Calu3 (cell line): ENCODE results near the gene CCDC116. TPM values are rescaled to one million over a fixed set of nuclear protein-coding genes. Genes with fewer than 3 reads are reported as not detected.

Experiments
- BruUV-seq: library from RNA; stranded (reverse); fragments of 400-500 nt; replicated peaks from 2 replicates; lab custom pipeline; 2021; lab: Mats Ljungman, UMichigan
- CTCF ChIA-PET: fragments of 300-600 bp; sonication (Branson Sonifier 250); formaldehyde crosslinking; loops from one replicate; lab custom pipeline; 2022; ENCODE audit warnings: antibody characterized with exemption; lab: Charles Lee
- DNase-seq: peaks from one replicate; pipeline ENCODE4 v3.0.0; 2022
- H3K27ac Mint-ChIP-seq: one replicate; pipeline ENCODE4 v1.8.0; 2022; ENCODE audit warnings: mixed read lengths; ENCODE audit not compliant: unreplicated experiment
- H3K27me3 Mint-ChIP-seq: one replicate; pipeline ENCODE4 v1.8.0; 2022; ENCODE audit warnings: mixed read lengths; ENCODE audit not compliant: unreplicated experiment
- H3K36me3 Mint-ChIP-seq: one replicate; pipeline ENCODE4 v1.8.0; 2022; ENCODE audit warnings: mild to moderate bottlenecking, moderate library complexity, mixed read lengths; ENCODE audit not compliant: insufficient read depth, unreplicated experiment
- H3K4me1 Mint-ChIP-seq: one replicate; pipeline ENCODE4 v1.8.0; 2022; ENCODE audit warnings: mild to moderate bottlenecking, low read depth, mixed read lengths; ENCODE audit not compliant: unreplicated experiment
- H3K4me3 Mint-ChIP-seq: one replicate; pipeline ENCODE4 v1.8.0; 2022; ENCODE audit warnings: mild to moderate bottlenecking, low read depth, moderate library complexity, mixed read lengths; ENCODE audit not compliant: unreplicated experiment
- H3K9me3 Mint-ChIP-seq: one replicate; pipeline ENCODE4 v1.8.0; 2022; ENCODE audit warnings: low read depth, mixed read lengths; ENCODE audit not compliant: unreplicated experiment
- CTCF ChIP-seq: fragments of 200-600 bp; IDR thresholded peaks from one replicate; pipeline ENCODE4 v1.8.0; 2022; ENCODE audit warnings: antibody characterized with exemption; ENCODE audit not compliant: unreplicated experiment
- intact Hi-C: fragments of 100-400 bp; cut with micrococcal nuclease; formaldehyde crosslinking; loops from one replicate; pipeline ENCODE4 v1.10.0; 2022; ENCODE audit not compliant: unreplicated experiment
- total RNA-seq: library from RNA; stranded (reverse); gene quantifications from 2 replicates; pipeline ENCODE4 v1.2.3, GENCODE V29; 2022

CCDC116 gene
- total RNA-seq, 1 experiment from 2014 or later = not detected

GRCh38 chr22:21646608-21647590, 14.3 kb downstream of the CCDC116 start:
- TF ChIP-seq CTCF = peak; percentile 69
- no TSS peak for BruUV-seq
- peak; percentile 77 for DNase-seq
- Mint-ChIP-seq H3K27ac (peak overlapping the region; percentile 18), H3K4me1 (peaks cover 36% of the 10 kb centered on the region), H3K9me3 (no peaks in the 10 kb centered on the region), H3K36me3 (peaks cover 96% of the 10 kb centered on the region), H3K4me3 (peak overlapping the region; percentile 22), H3K27me3 (no peaks in the 10 kb centered on the region)
- CTCF ChIA-PET = interaction anchor here (0.6 to 2.6 kb wide), 7 partner anchors 11 to 78 kb away, joined by 3 to 11 read pairs (median 3); partner anchors contain the start of gene PPIL2
- intact Hi-C loops = no loop called here

GRCh38 chr22:21650280-21650679, 17.7 kb downstream of the CCDC116 start:
- no peak for DNase-seq
- no peak for TF ChIP-seq CTCF
- Mint-ChIP-seq H3K36me3 (peaks cover 83% of the 10 kb centered on the region), H3K27ac (peak overlapping the region; percentile 91), H3K4me1 (peaks cover 24% of the 10 kb centered on the region), H3K27me3 (no peaks in the 10 kb centered on the region), H3K4me3 (peak overlapping the region; percentile 98), H3K9me3 (no peaks in the 10 kb centered on the region)
- intact Hi-C loops = no loop called here
- BruUV-seq = no TSS peak
- CTCF ChIA-PET = no interaction called here

- Mint-ChIP-seq H3K27ac (peak overlapping the region; percentile 91), H3K9me3 (no peaks in the 10 kb centered on the region), H3K27me3 (no peaks in the 10 kb centered on the region), H3K4me1 (peaks cover 24% of the 10 kb centered on the region), H3K36me3 (peaks cover 76% of the 10 kb centered on the region), H3K4me3 (peak overlapping the region; percentile 98)
- intact Hi-C loops = loop anchor here (1.0 kb wide), 1 partner anchor 21 kb away; the partner anchor contains the start of gene YDJC
- CTCF ChIA-PET = interaction anchor here (1.9 kb wide), 1 partner anchor 9 kb away, joined by 12 read pairs; the partner anchor contains the start of gene SDF2L1
- no peak for DNase-seq
- TF ChIP-seq CTCF = no peak
- BruUV-seq = TSS peak; percentile 54
These were observed 18.4 kb downstream of the CCDC116 start for GRCh38 chr22:21650823-21651520.

GRCh38 chr22:21651521-21652009, 19.0 kb downstream of the CCDC116 start:
- CTCF ChIA-PET = interaction anchor here (1.9 kb wide), 1 partner anchor 9 kb away, joined by 12 read pairs; the partner anchor contains the start of gene SDF2L1
- no peaks in the 10 kb centered on the region for H3K9me3 Mint-ChIP-seq
- no peaks in the 10 kb centered on the region for H3K27me3 Mint-ChIP-seq
- H3K4me1 Mint-ChIP-seq = peaks cover 25% of the 10 kb centered on the region
- DNase-seq = no peak
- BruUV-seq = no TSS peak
- no peak for TF ChIP-seq CTCF
- H3K4me3 Mint-ChIP-seq = peak overlapping the region; percentile 98
- H3K27ac Mint-ChIP-seq = peak overlapping the region; percentile 91
- intact Hi-C loops = loop anchor here (1.0 kb wide), 1 partner anchor 21 kb away; the partner anchor contains the start of gene YDJC
- H3K36me3 Mint-ChIP-seq = peaks cover 74% of the 10 kb centered on the region
